Measurements from ENCODE around the gene ST3GAL2. TPM values are rescaled to one million over a fixed set of nuclear protein-coding genes. Genes with fewer than 3 reads are reported as not detected.
"Not testable (repeated sequence)": the region's sequence is repeated elsewhere in the genome, so short reads cannot be mapped to it uniquely, and the experiment has no call there.

Gene ST3GAL2
- polyA plus RNA-seq, 2 of the 4 experiments (the other 2 are of a cell fraction) = 11.1 to 16.3 TPM

GRCh38 chr16:70388006-70388680, 50.8 kb downstream of the ST3GAL2 start:
- Histone ChIP-seq H3K27ac (no peak overlapping the region), H3K4me1 (peaks cover 11% of the 10 kb centered on the region), H3K9me3 (no peaks in the 10 kb centered on the region), H3K4me3 (no peak overlapping the region), H3K4me2 (no peak overlapping the region)
- no peak for FAIRE-seq
- ChIA-PET CTCF (interaction anchor here (0.6 to 1.4 kb wide), 3 partner anchors 13 to 86 kb away, joined by 3 to 4 read pairs (median 4); no protein-coding TSS in a partner anchor), POLR2A (no interaction called here)
- no peak for ATAC-seq
- no peak for TF ChIP-seq ESRRA (IDR thresholded peaks at IDR 0.05; ENCODE audit: borderline replicate concordance, low read length)
- WGBS (ENCODE audit: missing lambda C conversion rate) = 92% methylated on average over 19 of the region's 19 CpGs
- no peak for DNase-seq (ENCODE audit: low read depth in 1 of 2, low spot score in 1 of 2)

- H3K4me1 ChIP-seq; H3K4me2 ChIP-seq; ATAC-seq; H3K27ac ChIP-seq; DNase-seq (ENCODE audit: low read depth in 1 of 2, low spot score in 1 of 2); POLR2A ChIA-PET; H3K4me3 ChIP-seq; FAIRE-seq; H3K9me3 ChIP-seq: not testable (repeated sequence)
- WGBS (ENCODE audit: missing lambda C conversion rate) = 93% methylated on average over 20 of the region's 20 CpGs
- CTCF ChIA-PET = interaction anchor here (0.6 to 1.4 kb wide), 9 partner anchors 8 to 180 kb away, joined by 3 to 5 read pairs (median 3); no protein-coding TSS in a partner anchor
These were observed 52.5 kb downstream of the ST3GAL2 start for GRCh38 chr16:70386289-70386986.

DNA sequence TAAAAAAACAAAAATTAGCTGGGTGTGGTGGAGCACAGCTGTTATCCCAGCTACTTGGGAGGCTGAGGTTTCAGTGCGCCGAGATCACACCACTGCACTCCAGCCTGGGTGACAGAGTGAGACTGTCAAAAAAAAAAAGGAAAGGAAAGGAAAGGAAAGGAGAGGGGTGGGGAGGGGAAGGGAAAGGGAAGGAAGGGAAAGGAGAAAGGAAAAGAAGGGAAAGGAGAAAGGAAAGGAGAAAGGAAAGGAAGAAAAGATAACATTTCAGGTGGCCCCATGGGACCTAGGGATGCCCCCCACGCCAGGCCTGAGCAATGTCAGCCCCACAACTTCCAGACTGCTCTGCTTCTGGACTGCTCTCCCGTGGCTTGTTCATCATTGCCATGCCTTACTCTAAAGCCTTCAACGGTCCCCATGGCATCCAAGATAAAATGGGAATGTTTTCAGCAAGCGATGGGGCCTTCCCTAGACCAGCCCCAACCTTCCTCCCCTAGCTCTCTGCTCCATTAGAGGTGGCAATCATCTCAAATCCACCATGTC, 55.4 kb downstream of the ST3GAL2 start:
- ChIA-PET POLR2A (no interaction called here), CTCF (interaction anchor here (1.2 to 5.5 kb wide), 4 partner anchors 17 to 270 kb away, joined by 4 to 35 read pairs (median 12); partner anchors contain the start of gene FCSK)
- no peak overlapping the region for H3K4me2 ChIP-seq
- 84% methylated on average over 6 of the region's 6 CpGs for WGBS (ENCODE audit: missing lambda C conversion rate)
- H3K9me3 ChIP-seq = no peaks in the 10 kb centered on the region
- FAIRE-seq (no peak), DNase-seq (ENCODE audit: low read depth in 1 of 2, low spot score in 1 of 2) (no peak), ATAC-seq (no peak)
- H3K27ac ChIP-seq = no peak overlapping the region
- H3K4me3 ChIP-seq = no peak overlapping the region
- H3K4me1 ChIP-seq = peaks cover 14% of the 10 kb centered on the region
- TF ChIP-seq, protein P1, sequence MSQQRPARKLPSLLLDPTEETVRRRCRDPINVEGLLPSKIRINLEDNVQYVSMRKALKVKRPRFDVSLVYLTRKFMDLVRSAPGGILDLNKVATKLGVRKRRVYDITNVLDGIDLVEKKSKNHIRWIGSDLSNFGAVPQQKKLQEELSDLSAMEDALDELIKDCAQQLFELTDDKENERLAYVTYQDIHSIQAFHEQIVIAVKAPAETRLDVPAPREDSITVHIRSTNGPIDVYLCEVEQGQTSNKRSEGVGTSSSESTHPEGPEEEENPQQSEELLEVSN (IDR thresholded peaks at IDR 0.05; ENCODE audit: borderline replicate concordance, low read depth) = no peak
- TF ChIP-seq MYC (IDR thresholded peaks at IDR 0.05; ENCODE audit: borderline replicate concordance, low read length) (no peak), CEBPB (IDR thresholded peaks at IDR 0.05) (no peak), TFCP2L1 (CRISPR knock-in tag; IDR thresholded peaks at IDR 0.05) (no peak), TP53 (CRISPR knock-in tag; IDR thresholded peaks at IDR 0.05) (no peak), BHLHE40 (IDR thresholded peaks at IDR 0.05; ENCODE audit: low read depth, low read length) (no peak), MAFK (IDR thresholded peaks at IDR 0.05; ENCODE audit: partially characterized antibody) (no peak), HDAC2 (IDR thresholded peaks at IDR 0.05) (no peak)

GRCh38 chr16:70381604-70382342, 57.1 kb downstream of the ST3GAL2 start:
- peak; percentile 23 to 54 for ATAC-seq
- no peak for DNase-seq (ENCODE audit: low read depth in 1 of 2, low spot score in 1 of 2)
- peaks cover 14% of the 10 kb centered on the region for H3K4me1 ChIP-seq
- CTCF ChIA-PET = interaction anchor here (0.6 to 6.2 kb wide), 21 partner anchors 9 to 272 kb away, joined by 3 to 35 read pairs (median 5); partner anchors contain the start of genes FCSK and ST3GAL2
- no peaks in the 10 kb centered on the region for H3K9me3 ChIP-seq
- TF ChIP-seq CHD4 (IDR thresholded peaks at IDR 0.05; ENCODE audit: borderline replicate concordance) (no peak), POLR2A (IDR thresholded peaks at IDR 0.05; ENCODE audit: low read length) (peak; percentile 73), RNF2 (IDR thresholded peaks at IDR 0.05; ENCODE audit: borderline replicate concordance, low read depth) (peak; percentile 79; the same call in 1 of the 2 replicates), EP300 (IDR thresholded peaks at IDR 0.05) (no peak), RFX5 (IDR thresholded peaks at IDR 0.05) (0 out of 2 replicates have a peak, but pooled peaks have one; percentile 5)
- TF ChIP-seq, protein P1 (IDR thresholded peaks at IDR 0.05; ENCODE audit: borderline replicate concordance, low read depth) = peak; percentile 76; the same call in 1 of the 2 replicates
- POLR2A ChIA-PET = interaction anchor here (0.6 to 3.2 kb wide), 23 partner anchors 9 to 365 kb away, joined by 3 to 29 read pairs (median 5); partner anchors contain the start of genes DDX19A, FCSK and ST3GAL2
- peak overlapping the region; percentile 84 to 96 for H3K27ac ChIP-seq
- no peak for FAIRE-seq
- H3K4me2 ChIP-seq = peak overlapping the region; percentile 90
- 47% methylated on average over 17 of the region's 47 CpGs for WGBS (ENCODE audit: missing lambda C conversion rate)
- peak overlapping the region; percentile 66 for H3K4me3 ChIP-seq
